Muscle layer of colon (tissue), 2 donors: ENCODE measurements around the gene SLC25A23.
A peak's percentile ranks its signal among the peaks of the same experiment; 100 is the strongest.
"Not testable (repeated sequence)": the region's sequence is repeated elsewhere in the genome, so short reads cannot be mapped to it uniquely, and the experiment has no call there.

Experiments
- H3K27ac ChIP-seq: one replicate; pipeline ENCODE4 v1.7.0; 2013; ENCODE audit warnings: low read depth, mild to moderate bottlenecking, low read length, moderate library complexity
- H3K27me3 ChIP-seq, 2 donors: one replicate each; pipeline ENCODE4 v1.7.0; 2013; ENCODE audit warnings: low read length in 2 of 2, mild to moderate bottlenecking in 2 of 2; ENCODE audit not compliant: insufficient read depth in 2 of 2, control insufficient read depth in 1 of 2
- H3K36me3 ChIP-seq: one replicate; pipeline ENCODE4 v1.7.0; 2013; ENCODE audit warnings: mild to moderate bottlenecking, low read length; ENCODE audit not compliant: insufficient read depth
- H3K4me1 ChIP-seq: one replicate; pipeline ENCODE4 v1.7.0; 2013; ENCODE audit warnings: mild to moderate bottlenecking, low read length; ENCODE audit not compliant: insufficient read depth
- H3K4me3 ChIP-seq, 2 donors: one replicate each; pipeline ENCODE4 v1.7.0; 2013; ENCODE audit warnings: low read length in 2 of 2, low read depth in 1 of 2, mild to moderate bottlenecking in 1 of 2, moderate library complexity in 1 of 2
- H3K9ac ChIP-seq: one replicate; pipeline ENCODE4 v1.7.0; 2013; ENCODE audit warnings: low read length
- H3K9me3 ChIP-seq: one replicate; pipeline ENCODE4 v1.7.0; 2013; ENCODE audit warnings: mild to moderate bottlenecking, low read length
- donor health status: abdominal sarcoma.
- donor health status: Adenocarcinoma of cecum.

The SLC25A23 gene

GRCh38 chr19:6400062-6400944 lies 59.3 kb downstream of the SLC25A23 start:
- H3K36me3 ChIP-seq, H3K4me1 ChIP-seq, H3K4me3 ChIP-seq, H3K9ac ChIP-seq, H3K27me3 ChIP-seq, H3K9me3 ChIP-seq, H3K27ac ChIP-seq: not testable (repeated sequence)

GRCh38 chr19:6396305-6396704 lies 63.3 kb downstream of the SLC25A23 start:
- no peaks in the 10 kb centered on the region for H3K36me3 ChIP-seq
- no peak overlapping the region for H3K4me3 ChIP-seq
- no peaks in the 10 kb centered on the region for H3K27me3 ChIP-seq
- no peak overlapping the region for H3K27ac ChIP-seq
- no peak overlapping the region for H3K9ac ChIP-seq
- H3K4me1 ChIP-seq, result peaks cover 8% of the 10 kb centered on the region
- no peaks in the 10 kb centered on the region for H3K9me3 ChIP-seq

DNA sequence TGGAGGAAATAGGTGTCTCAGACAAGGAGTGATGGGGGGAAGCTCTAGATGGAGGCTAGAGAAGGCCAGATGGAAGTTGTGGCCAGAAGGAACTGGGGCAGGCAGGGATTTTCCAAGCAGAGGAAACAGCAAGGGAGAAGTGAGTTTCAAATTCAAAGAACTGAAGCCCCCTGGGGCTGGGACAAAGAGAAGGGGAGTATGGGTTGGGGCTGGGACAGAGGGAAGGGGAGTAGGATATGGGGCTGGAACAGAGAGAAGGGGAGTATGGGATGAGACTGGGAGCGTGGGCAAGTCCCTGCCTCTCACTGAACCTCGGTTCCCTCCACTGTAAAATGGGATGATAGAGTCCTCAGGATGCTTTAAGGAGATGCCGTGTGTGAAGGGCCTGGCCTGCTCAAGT lies 64.8 kb downstream of the SLC25A23 start:
- H3K27ac ChIP-seq, result no peak overlapping the region
- H3K4me1 ChIP-seq, result peaks cover 8% of the 10 kb centered on the region
- no peaks in the 10 kb centered on the region for H3K36me3 ChIP-seq
- H3K9ac ChIP-seq, result no peak overlapping the region
- H3K9me3 ChIP-seq, result no peaks in the 10 kb centered on the region
- H3K27me3 ChIP-seq, result no peaks in the 10 kb centered on the region
- H3K4me3 ChIP-seq, result no peak overlapping the region

GRCh38 chr19:6393983-6394412 lies 65.6 kb downstream of the SLC25A23 start:
- no peaks in the 10 kb centered on the region for H3K27me3 ChIP-seq
- H3K4me1 ChIP-seq, result peaks cover 8% of the 10 kb centered on the region
- peak overlapping the region; percentile 34 to 91 for H3K4me3 ChIP-seq
- H3K27ac ChIP-seq, result peak overlapping the region; percentile 95
- peak overlapping the region; percentile 75 for H3K9ac ChIP-seq
- H3K9me3 ChIP-seq, result no peaks in the 10 kb centered on the region
- no peaks in the 10 kb centered on the region for H3K36me3 ChIP-seq

DNA sequence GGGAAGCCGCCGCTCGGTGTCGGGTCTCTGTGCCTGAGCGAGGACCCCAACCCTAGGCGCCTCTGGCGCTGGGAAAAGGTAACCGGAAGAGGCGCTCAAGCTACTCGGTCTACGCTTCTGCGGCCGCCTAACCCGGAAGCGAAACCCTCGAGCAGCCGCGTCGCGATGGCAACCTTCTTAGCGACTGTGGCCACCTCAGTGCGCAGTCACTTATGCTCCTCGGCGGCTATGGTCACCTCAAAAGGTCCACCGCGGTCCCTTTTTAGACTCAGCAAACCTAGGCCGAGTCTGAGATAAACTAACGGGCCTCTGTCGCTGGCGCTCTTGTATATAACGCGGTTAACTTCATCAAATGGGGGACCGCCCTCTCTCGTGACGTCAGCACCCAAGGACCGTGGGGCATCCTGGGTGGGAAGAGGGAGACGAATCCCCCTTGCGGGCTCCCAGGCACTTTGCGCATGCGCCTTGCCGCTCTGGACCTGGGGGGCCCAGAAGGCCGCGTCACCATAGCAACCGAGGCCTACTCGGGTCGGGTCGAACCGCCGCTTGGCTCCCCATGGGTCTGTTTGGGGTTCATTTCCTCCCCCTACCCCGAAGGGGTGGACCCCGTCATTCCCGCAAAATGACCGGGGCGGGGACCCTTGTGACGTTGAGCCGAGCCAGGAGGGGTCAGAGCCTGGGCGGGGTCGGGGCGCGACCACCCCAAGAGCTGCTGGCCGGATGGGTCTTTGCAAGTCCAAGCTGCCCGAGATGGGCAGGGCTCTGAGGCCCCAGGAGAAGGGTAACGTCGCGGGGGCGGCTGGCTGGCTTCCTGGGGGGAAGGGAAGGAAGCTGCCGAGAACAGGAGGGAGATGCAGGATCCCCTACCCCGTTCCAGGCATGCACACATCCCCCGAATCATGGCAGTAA lies 66.3 kb downstream of the SLC25A23 start, which contains the start of gene GTF2F1:
GTF2F1 (minus strand) TSS at position 91 of the 909 bp plus-strand sequence. CDS start 169 bp downstream, outside the sequence.
- peaks cover 4% of the 10 kb centered on the region for H3K36me3 ChIP-seq
- H3K27me3 ChIP-seq, result no peaks in the 10 kb centered on the region
- H3K9ac ChIP-seq, result peak within 1 kb of the TSS; percentile 75
- no peaks in the 10 kb centered on the region for H3K9me3 ChIP-seq
- H3K4me1 ChIP-seq, result peaks cover 8% of the 10 kb centered on the region
- peak within 1 kb of the TSS; percentile 34 to 91 for H3K4me3 ChIP-seq
- H3K27ac ChIP-seq, result peak within 1 kb of the TSS; percentile 95

DNA sequence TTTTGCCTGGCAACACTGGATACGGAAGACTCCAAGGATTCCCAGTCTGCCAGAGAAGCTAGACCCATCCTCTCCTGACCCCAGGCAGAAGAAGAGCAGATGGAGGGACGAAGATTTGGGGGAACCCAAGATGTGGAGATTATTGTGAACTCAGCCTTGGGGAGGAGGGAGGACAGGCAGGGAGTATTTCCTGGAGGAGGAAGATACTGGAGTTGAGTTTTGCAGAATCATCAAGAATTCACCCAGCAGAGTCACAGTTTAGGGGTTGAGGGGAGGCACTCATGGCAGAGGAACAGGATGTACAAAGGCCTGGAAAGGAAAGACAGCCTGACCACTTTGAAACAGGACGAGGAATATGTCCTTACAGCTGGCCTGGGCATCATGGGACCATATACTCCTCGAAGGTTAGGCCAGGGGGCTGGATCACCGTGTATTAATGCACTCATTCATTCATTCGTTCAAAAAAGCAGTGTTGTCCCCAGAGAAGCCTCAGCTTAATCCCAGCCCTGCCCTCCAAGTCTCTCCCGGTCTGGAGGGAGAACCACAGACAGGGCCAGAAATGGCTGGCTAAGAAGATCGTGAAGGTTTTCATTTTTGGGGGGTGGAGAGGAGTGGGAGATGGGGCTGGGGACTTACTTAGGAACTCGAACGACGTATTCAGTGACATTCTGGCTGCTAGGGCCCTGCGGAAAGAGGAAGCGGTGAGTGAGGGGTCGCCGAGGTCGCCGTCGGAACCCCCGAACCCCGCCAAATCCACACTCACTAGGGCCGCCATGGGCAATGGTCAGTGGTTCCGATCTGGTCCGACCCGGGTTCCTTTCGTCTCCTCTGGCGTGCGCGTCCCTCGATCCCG lies 67.1 kb downstream of the SLC25A23 start:
- H3K27me3 ChIP-seq, result no peaks in the 10 kb centered on the region
- peak overlapping the region; percentile 75 for H3K9ac ChIP-seq
- H3K9me3 ChIP-seq, result no peaks in the 10 kb centered on the region
- H3K4me3 ChIP-seq, result peak overlapping the region; percentile 34 to 91
- H3K36me3 ChIP-seq, result peaks cover 13% of the 10 kb centered on the region
- peaks cover 8% of the 10 kb centered on the region for H3K4me1 ChIP-seq
- peak overlapping the region; percentile 95 for H3K27ac ChIP-seq
